ENCODE data around the gene ZNF385A. TPM values are rescaled to one million over a fixed set of nuclear protein-coding genes. Genes with fewer than 3 reads are reported as not detected.
A peak's percentile ranks its signal among the peaks of the same experiment; 100 is the strongest.

The ZNF385A gene
- polyA plus RNA-seq, 3 donors, result 7.7 to 12.9 (median 12.5) TPM

DNA sequence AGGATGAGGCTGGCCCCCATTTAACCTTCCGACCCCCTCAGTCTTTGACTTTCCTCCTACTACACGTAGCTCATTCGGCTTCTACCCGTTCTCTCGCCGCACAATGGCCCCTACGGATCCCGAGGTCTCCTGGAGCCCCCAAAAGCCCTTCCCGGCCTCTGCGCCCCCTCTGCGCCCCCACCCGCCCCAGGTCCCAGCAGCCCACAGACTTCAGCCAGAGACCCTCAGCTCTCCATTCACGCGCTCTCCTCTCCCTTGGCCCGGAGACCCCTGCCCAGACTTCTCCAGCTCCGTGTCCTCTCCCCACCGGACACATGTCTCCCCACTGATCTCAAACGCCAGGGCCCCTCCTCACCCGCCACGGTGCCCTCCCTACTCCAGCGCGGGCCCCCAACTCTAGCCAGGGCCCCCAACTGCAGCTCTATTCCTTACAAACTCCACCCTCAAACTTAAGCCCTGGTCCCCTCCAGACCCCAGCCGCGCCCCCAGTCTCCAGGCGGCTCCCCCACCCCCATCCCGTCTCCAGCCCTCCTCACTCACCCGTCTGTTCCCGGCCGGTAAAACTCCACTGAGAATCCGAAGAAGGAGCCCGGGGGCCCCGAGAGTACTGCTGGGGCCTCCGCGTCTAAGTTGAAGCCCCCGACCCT is 34.0 kb upstream of the ZNF385A start:
- DNase-seq (ENCODE audit: extremely low read depth in 1 of 11, low read depth in 9 of 11, low spot score in 4 of 11), result no peak

DNA sequence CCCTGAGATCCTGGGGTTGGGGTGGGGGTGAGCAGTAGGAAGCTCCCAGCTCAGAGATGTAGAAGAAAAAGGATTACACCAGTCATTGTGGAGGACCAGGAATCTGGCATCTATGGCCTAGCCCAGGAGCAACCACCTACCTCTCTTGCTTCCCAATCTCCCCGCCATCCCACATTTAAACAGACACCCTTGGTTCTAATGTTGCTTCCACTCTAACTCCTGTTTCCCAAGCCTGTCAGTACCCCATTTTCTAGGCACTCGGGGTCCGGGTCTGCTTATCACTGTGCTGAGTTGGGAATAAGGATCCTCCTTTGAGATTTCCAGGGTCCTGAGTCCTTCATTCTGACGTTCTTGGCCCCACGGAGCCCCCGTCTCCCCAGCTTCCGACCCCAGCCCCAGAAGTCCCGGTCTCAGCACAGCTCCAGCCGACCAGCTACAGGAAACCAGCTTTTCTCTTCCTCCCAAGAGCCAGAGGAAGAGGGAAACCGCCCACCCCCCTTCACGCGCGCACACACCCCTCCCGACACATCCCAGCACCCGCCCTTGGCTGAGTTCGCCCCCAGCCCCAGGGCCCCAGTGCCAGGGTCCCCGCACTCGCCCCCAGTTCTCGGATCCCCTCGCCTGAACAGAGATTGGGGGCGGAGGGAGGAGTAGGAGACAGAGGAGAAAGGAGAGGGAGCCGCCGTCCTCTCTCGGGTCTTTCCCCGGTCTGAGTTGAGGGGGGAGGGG is 33.3 kb upstream of the ZNF385A start:
- no peak for DNase-seq (ENCODE audit: extremely low read depth in 1 of 11, low read depth in 9 of 11, low spot score in 4 of 11)

DNA sequence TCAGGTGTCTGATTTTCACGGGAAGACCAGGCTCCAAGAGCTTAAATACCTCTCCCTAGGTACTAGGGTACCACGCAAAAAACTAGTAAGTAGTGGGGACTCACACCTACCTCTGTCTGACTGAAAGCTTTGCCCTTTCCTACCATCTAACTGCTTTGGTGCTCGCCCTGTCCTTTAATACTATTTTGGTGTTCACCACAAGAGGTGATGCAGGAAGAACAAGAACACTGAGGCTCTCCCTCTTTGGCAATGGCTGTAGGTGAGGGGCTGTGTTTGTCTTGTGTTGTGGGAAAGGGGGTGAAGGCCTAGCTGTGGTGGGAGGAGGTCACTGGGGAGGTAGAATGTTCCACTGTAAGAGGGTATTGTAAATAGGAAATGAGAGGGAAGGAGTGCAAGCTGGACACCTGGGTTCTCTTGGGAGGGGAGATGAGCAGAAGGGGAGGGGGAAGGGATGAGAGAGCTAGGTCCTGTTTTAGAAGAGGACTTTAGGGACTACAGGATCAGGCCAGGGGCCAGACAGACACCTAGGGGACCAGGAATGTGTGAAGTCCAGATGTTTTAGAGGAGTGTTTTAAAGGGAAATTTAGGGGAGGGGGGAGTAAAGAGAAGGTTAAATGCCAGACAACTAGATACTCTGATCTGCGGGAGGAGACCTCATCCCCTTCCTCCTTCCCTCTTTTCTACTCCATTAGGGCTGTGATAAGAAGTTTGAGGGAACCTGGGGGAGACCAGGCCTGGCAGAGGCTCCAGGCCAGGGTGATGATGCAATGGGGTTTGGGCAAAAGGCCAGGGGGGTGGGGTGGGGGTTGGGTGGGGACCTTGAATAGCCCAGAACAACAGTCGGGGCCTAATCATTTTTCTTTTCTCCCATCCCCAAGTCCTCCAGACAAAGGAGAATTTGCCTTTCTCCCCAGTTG is 32.4 kb upstream of the ZNF385A start:
- no peak for DNase-seq (ENCODE audit: extremely low read depth in 1 of 11, low read depth in 9 of 11, low spot score in 4 of 11)

DNA sequence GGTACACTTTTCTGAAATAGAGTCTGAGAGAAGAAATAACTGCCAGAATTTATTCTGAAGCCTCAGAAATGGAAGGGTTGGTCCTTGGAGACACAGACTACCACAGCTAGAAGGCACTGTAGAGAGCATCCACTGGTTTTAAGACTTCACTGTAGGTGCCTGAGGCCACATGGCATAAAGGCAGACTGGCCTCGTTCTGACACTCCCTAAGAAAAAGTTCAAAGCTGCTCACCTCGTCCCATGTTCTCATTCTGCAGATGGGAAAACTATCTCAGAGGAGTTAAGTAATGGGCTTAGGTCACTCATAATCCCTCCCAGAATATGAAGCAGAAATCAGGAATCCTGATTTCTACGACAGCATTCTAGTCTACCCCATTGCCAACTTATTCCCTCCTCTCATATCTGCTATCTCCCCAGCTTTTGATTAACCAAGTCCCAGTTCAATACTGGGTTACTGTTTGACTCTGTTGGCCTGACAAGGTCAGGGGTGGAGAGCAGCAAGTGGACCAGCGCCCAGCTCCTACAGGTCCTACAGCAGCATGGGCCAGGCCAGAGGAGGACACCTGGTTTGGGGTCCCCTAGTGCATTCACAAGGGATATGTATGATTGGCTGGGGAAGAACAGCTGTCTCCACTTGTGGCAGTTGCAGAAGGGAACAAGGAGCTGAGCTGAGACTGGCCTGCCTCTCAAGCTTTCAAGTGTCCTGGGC is 30.8 kb upstream of the ZNF385A start:
- no peak for DNase-seq (ENCODE audit: extremely low read depth in 1 of 11, low read depth in 9 of 11, low spot score in 4 of 11)

DNA sequence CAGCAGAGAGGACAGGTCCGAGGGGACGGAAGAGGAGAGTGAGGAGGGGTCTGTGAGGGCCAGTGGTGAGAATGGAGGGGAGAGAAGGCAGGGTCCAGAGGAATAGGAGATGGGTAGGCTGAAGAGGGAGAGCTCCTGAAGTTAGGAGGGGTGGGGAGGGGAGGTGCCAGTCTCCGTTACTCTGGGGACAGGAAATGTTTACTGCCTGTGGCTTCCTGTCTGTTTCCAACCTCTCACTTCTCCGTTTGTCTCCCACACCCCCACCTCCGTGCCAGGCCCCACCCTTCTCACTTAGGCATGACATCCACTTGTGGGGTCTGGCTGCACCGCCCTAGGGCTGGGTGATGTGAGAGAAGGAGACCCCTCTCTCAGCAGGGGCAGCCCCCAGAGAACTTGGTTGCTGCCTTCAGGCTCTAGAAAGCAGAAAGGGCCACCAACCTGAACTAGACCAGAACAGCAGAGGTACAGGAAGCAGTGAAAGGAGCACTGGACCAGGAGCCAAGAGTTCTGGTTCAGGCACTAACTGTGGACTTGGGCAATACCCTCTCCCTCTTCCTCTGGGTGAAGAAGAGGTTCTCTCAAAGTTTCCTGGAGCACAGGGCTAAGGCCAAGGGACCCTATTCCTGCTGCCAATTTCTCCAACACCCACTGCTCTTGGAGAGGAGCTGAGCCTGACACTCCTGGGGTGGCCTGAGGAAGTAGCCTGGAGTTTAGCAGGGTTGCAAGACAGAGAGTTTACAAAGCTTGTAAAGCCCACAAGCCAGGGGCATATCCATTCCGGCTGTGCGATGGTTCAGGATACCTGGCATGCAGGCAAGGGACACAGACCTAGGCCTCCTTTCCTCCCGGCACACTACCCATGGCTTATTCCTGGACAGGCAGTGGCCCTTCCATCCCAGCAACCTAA is 29.0 kb upstream of the ZNF385A start:
- no peak for DNase-seq (ENCODE audit: extremely low read depth in 1 of 11, low read depth in 9 of 11, low spot score in 4 of 11)

DNA sequence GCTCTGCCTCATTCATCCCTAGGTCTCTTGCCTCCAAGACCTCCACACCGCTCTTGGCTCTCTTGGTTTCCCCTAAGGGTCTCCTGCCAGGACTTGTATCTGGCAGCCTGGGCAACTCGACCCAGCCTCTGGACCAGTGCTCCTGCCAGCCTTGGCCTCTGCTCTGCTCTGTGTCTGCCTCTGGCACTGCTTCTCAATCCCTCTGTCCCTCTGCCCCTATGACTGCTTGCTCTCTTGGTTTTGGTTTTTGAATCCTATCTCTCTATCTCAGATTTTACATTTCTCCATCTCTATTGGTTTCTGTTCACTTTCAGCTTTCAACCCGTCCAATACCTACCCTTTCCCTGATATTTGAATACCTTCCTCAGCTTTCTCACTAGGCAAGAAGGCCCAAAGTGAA is 28.3 kb upstream of the ZNF385A start:
- DNase-seq (ENCODE audit: extremely low read depth in 1 of 11, low read depth in 9 of 11, low spot score in 4 of 11), result no peak

DNA sequence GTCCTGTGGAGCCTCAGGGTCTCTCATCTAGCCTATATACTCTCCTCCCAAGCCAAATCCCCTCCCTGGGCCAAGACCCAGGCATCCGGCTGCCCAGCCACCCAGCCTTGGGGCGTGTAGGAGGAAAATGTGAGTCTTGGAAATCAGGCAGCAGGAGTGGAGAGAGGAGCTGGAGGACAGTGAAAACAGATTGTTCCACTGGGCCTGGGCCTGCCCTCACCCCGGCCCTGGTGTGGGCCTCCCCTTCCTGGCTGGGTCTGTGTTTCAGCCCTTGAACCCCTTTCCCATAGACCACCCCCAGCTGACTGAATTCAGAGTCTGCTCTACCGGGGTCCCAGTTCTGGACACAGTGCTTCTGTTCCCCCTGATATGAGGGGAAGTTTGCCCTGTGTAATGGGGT is 27.8 kb upstream of the ZNF385A start:
- no peak for DNase-seq (ENCODE audit: extremely low read depth in 1 of 11, low read depth in 9 of 11, low spot score in 4 of 11)

DNA sequence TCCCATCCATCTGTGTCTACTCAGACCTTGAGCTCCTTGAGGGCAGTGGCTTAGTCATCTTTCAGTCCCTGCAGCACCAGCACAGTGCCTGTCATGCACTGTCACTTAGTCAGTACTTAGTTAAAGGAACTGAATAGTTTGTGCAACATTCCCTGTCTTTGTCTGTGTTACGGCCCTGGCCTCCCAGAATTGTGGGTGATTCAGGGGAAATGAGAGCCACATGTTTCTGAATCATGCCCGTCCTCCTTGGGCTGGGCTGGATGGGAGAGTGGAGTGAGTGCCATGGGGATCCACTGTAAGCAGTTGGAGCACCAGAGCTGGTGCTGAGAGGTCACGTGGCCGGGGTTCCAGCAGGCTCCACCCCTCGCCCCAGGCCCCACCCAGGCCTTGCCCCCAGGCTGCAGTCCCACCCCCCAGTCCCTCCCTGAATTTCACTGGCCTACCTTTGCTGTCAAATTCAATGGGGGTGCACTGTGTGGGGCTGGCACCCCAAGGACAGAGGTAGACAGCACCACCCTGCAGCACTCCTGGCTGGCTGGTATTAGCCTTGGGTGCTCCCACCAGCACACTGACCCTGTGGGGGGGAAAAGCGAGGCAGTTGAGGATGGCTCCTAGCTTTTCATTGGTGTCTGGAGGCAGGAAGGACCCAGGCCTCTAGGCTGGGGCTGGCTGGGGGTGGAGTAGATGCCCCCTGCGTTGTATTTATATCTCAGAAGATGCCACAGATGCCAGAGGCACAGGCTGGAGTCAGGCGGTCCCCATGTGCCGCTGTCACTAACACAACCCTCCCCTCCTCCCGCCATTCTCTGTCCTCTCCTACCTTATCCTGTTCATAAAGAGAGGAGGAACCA is 27.1 kb upstream of the ZNF385A start:
- DNase-seq (ENCODE audit: extremely low read depth in 1 of 11, low read depth in 9 of 11, low spot score in 4 of 11), result no peak

DNA sequence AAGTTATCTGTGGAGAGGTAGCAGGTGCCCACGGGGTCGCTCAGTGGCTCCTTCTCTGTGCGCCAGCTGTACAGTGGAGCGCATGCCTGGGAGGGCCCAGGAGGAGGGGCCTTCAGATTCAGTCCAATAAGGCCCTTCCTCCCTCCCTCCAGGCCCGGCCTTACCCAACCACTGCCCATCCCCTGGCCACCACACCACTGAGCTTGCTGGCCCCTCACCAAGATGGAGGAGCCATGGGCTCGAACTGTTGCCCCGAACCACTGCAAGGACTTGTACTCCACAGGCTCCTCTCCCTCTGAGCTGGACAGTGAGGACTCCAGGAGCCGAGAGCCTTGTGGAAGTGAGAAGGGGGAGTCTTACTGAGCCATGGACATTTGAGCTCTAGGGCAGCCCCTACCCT is 24.7 kb upstream of the ZNF385A start:
- DNase-seq (ENCODE audit: extremely low read depth in 1 of 11, low read depth in 9 of 11, low spot score in 4 of 11), result no peak

DNA sequence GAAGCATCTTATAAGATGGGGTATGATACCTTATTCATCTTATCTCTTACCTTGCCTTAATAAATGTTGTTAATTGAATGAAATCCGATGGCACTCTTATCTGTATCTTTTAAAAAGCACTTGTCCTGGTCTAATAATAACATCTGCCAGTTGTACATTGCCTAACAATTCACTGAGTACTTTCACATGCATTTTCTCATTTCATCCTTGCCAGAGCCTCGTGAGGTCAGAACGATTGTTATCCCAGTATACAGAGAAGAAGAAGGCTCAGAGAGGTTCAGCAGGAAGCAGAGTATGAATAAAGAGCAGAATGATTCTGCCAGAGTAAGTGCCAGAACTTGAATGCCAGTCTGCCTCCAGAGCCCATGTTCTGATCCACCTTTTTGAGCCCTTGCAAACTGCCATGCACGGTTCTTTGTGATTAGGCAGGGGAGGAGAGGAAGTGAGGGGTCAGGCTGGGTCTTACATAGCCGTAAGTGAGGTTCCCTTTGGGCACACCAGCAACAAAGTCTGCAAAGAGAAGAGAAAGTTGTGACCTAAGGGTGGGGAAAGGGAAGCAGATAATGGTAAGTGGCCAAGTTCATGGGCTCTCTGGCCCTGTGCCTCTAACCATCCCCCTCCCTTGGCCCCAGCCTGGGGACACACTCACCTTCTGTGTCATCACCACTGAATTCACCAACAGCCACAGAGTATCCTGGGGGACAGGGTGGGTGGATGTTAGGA is 22.8 kb upstream of the ZNF385A start:
- DNase-seq (ENCODE audit: extremely low read depth in 1 of 11, low read depth in 9 of 11, low spot score in 4 of 11), result no peak

DNA sequence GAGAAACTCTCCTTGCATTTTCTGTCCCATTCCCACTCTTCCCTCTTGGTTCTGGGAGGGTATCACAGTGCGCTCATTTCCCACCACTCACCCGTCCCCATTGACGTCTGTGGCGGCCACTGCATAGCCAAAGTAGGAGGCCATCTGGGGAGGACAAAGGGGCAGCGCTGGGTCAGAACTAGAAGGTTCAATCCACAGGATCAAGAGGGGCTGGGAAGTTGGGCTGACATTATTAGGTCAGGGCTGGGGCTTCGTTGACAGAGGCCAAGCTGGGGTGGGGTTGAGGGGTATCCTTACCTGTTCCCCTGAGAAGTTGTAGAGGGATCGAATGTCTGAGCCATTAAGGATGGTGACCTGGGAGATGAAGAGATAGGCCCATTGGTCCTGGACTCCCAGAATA is 21.0 kb upstream of the ZNF385A start:
- DNase-seq (ENCODE audit: extremely low read depth in 1 of 11, low read depth in 9 of 11, low spot score in 4 of 11), result no peak

DNA sequence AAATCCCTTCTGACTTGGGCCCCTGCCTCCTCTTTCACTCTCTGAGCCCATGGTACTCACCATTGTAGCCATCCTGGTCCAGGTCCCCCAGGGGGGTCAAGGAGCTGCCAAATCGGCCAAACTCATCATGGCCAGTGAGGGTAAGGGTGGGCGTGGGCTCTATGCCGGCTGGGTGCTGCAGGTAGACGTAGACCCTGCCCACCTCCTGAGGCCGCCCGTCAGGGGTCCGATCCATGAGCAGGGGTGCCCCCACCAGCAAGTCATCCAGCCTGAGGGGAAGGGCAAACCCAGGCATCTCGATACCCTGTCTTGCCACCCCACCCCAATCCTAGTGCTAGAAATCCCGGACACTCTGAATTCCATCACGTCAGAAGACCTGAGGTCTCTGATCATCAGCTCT is 20.6 kb upstream of the ZNF385A start:
- no peak for DNase-seq (ENCODE audit: extremely low read depth in 1 of 11, low read depth in 9 of 11, low spot score in 4 of 11)

DNA sequence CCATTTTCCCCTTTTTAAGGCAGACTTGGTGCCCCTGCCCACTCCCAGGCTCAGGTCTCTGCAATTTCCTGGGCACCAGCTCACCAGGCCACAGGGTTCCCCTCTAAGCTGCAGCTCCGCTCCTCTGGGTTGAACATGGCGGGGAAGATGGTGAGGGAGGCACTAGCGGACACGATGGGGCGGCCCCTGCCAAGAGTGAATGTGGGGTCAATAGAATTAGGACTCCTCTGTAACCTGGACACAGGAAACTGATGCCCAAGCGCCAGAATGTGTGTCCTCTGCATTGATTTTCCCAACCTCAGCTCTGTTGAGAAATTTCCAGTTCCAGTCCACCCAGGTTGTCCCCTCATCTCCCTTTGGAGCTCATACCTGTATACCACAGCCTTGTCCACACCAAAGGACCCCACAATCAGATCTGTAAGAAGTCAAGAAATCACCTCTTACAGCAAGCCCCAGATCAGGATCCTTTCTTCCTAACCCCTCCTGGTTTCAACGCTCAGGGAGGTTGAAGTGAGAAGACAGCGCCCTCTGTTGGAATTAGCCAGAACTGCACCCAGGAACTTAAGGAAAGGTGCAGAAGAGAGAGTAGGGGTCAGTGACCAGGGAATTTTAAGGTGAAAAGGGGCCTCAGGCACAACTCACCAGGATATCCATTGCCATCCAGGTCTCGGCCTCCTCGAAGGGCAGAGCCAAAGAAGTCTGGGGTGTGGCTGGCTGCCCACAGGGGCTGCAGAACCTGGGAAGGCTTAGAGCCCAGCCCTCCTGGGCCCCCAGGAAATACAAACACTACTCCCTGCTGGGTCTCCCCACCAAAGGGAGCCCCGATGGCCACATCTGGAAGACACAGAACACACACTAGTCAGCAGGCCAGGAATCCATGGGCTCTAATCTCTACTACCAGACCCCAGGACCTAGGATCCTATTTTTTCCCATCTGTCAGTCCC is 19.8 kb upstream of the ZNF385A start:
- DNase-seq (ENCODE audit: extremely low read depth in 1 of 11, low read depth in 9 of 11, low spot score in 4 of 11), result peak in 1 of 11 donors; percentile 48

DNA sequence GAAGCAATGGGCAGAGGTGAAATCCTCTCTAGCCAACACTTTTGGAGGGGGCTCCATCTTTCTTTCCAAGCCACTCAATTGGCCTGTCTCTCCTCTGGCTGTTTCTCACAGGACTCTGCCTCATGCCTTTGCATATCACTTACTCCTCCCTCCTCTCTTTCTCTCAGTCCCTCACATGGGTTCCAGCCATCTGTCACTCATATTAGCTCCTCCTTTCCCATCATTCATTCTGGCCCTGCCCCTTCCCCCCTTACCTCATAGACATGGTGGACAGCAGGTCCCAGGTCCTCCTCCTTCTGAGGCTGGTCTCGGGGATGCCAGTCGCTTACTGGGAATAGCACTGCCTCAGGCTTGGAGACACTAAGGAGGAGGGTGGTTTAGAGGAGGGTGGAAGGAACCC is 16.6 kb upstream of the ZNF385A start:
- DNase-seq (ENCODE audit: extremely low read depth in 1 of 11, low read depth in 9 of 11, low spot score in 4 of 11), result no peak

DNA sequence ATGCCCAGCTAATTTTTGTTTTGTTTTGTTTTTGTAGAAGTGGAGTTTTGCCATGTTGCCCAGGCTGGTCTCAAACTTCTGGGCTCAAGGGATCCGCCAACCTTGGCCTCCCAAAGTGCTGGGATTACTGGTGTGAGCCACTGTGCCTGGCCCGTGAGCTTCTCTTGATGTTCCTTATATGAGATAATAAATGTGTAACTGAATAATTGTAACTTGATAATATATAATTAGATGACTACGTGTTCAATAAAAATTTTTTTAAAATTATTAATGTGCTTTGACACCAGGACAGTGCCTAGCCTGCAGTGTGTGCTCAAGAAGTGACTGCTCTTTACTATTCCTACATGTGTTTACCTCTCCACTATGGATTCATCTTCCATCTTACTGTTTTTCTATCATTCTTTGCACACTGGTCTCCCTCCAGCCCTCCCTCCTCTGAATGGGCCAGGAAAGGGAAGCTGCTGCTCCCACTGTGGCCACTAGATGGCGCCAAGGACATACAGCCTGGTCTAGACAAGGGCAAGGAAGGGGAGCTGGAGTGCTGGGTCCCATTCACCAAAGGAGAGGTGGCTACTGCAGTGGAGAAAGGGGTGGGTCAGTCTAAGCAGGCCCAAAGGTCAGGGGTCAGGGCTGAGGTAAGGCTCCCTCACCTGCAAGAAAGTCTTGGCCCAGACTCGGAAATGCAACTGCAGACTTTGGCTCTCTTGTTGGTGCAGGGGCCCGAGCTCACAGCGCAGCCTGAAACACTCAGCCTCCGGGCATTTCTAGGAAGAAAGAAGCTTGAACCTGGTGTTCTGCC is 14.7 kb upstream of the ZNF385A start:
- peak in 9 of 11 donors; percentile 69 to 82 (median 77) for DNase-seq (ENCODE audit: extremely low read depth in 1 of 11, low read depth in 9 of 11, low spot score in 4 of 11)

Measured in renal cortex interstitium (tissue), 11 donors.